ENCODE data around the gene PPP3CA. TPM values are rescaled to one million over a fixed set of nuclear protein-coding genes. Genes with fewer than 3 reads are reported as not detected.

Gene PPP3CA
- total and polyA plus RNA-seq, 2 of the 13 experiments (the other 11 are each of a cell fraction or from before 2014, with no cell fraction given): 4.8 to 13.2 TPM

- TF ChIP-seq ZNF160 (CRISPR knock-in tag; IDR thresholded peaks at IDR 0.05) (0 out of 2 replicates have a peak, but pooled peaks have one; percentile 30), ZNF138 (CRISPR knock-in tag; IDR thresholded peaks at IDR 0.05; ENCODE audit: low read depth) (0 out of 2 replicates have a peak, but pooled peaks have one; percentile 26), ZNF580 (CRISPR knock-in tag; IDR thresholded peaks at IDR 0.05; ENCODE audit: borderline replicate concordance, low read depth) (peak; percentile 85; the same call in 1 of the 2 replicates), ZNF232 (CRISPR knock-in tag; IDR thresholded peaks at IDR 0.05; ENCODE audit: borderline replicate concordance) (peak; percentile 85), SAFB2 (CRISPR knock-in tag; IDR thresholded peaks at IDR 0.05; ENCODE audit: borderline replicate concordance, low read depth) (peak; percentile 93; the same call in 1 of the 2 replicates), ZFP36L1 (CRISPR knock-in tag; IDR thresholded peaks at IDR 0.05) (0 out of 2 replicates have a peak, but pooled peaks have one; percentile 60), UBTF (CRISPR knock-in tag; IDR thresholded peaks at IDR 0.05) (peak; percentile 93), ZNF605 (CRISPR knock-in tag; IDR thresholded peaks at IDR 0.05) (peak; percentile 93), ZMYM2 (CRISPR knock-in tag; IDR thresholded peaks at IDR 0.05) (peak; percentile 61; the same call in 1 of the 2 replicates), CAMTA2 (CRISPR knock-in tag; IDR thresholded peaks at IDR 0.05; ENCODE audit: borderline replicate concordance) (peak; percentile 54; the same call in 1 of the 2 replicates), JDP2 (CRISPR knock-in tag; IDR thresholded peaks at IDR 0.05; ENCODE audit: borderline replicate concordance) (no peak), ZSCAN9 (CRISPR knock-in tag; IDR thresholded peaks at IDR 0.05; ENCODE audit: borderline replicate concordance) (0 out of 2 replicates have a peak, but pooled peaks have one; percentile 55), DNMT3B (CRISPR knock-in tag; conservative IDR thresholded peaks at IDR 0.05) (0 out of 2 replicates have a peak, but pooled peaks have one; percentile 68), ZNF800 (CRISPR knock-in tag; IDR thresholded peaks at IDR 0.05) (peak; percentile 74), ZNF639 (CRISPR knock-in tag; conservative IDR thresholded peaks at IDR 0.05) (0 out of 2 replicates have a peak, but pooled peaks have one; percentile 8), ZNF142 (CRISPR knock-in tag; IDR thresholded peaks at IDR 0.05) (no peak)
Observed at GRCh38 chr4:101347557-101348366, 436 bp upstream of the PPP3CA start (continued).
